OCI-LY3 (cell line): Measurements from ENCODE around the gene GABRR1.

Source experiments
- H2AFZ ChIP-seq: fragments of 200-600, 300-600 bp; shearing (Covaris generic); 2 replicates; pipeline ENCODE4 v1.6.0; 2014; ENCODE audit warnings: antibody characterized with exemption, low read depth, low read length
- H3K27ac ChIP-seq: fragments of 200-600, 300-600 bp; sonication (generic); 2 replicates; pipeline ENCODE4 v1.5.1; 2014; ENCODE audit warnings: mild to moderate bottlenecking, low read length, moderate library complexity, mixed read lengths
- H3K27me3 ChIP-seq: fragments of 200-600, 300-600 bp; sonication (generic); 2 replicates; pipeline ENCODE4 v1.6.1; 2014; ENCODE audit warnings: low read depth, low read length, mixed read lengths
- H3K36me3 ChIP-seq: fragments of 200-600, 300-600 bp; sonication (generic); replicated peaks from 2 replicates; pipeline ENCODE3; 2014; ENCODE audit warnings: low read depth, low read length, mixed read lengths
- H3K4me1 ChIP-seq: fragments of 300-600, 200-600 bp; sonication (generic); 2 replicates; pipeline ENCODE4 v1.6.1; 2014; ENCODE audit warnings: low read length, mixed read lengths
- H3K4me2 ChIP-seq: fragments of 200-600, 300-600 bp; sonication (generic); 2 replicates; pipeline ENCODE4 v1.6.1; 2014; ENCODE audit warnings: low read length, mixed read lengths
- H3K4me3 ChIP-seq: fragments of 300-600, 200-600 bp; sonication (generic); 2 replicates; pipeline ENCODE4 v1.5.1; 2014; ENCODE audit warnings: antibody characterized with exemption, mild to moderate bottlenecking, low read length, moderate library complexity
- H3K79me2 ChIP-seq: fragments of 300-600, 200-600 bp; shearing (Covaris generic); 2 replicates; pipeline ENCODE4 v1.6.1; 2014; ENCODE audit warnings: mild to moderate bottlenecking, low read length, mixed read lengths
- H3K9ac ChIP-seq: fragments of 300-600, 200-600 bp; shearing (Covaris generic); 2 replicates; pipeline ENCODE4 v1.6.0; 2014; ENCODE audit warnings: mild to moderate bottlenecking, low read length, moderate library complexity
- H3K9me3 ChIP-seq: fragments of 200-600, 300-600 bp; shearing (Covaris generic); 2 replicates; pipeline ENCODE4 v1.6.1; 2014; ENCODE audit warnings: low read length, mixed read lengths; ENCODE audit not compliant: insufficient read depth
- H4K20me1 ChIP-seq: fragments of 200-600, 300-600 bp; sonication (generic); 2 replicates; pipeline ENCODE4 v1.6.1; 2016; ENCODE audit warnings: low read length, mixed read lengths; ENCODE audit not compliant: insufficient read depth
- EZH2phosphoT487 ChIP-seq: fragments of 200-600 bp; shearing (Covaris generic); IDR thresholded peaks from 2 replicates; pipeline ENCODE4 v1.6.1; 2018; ENCODE audit warnings: antibody characterized with exemption, mixed run types, low read depth
- TF ChIP-seq, protein P1 (sequence below): fragments of 200-600, 300-600 bp; sonication (generic); IDR thresholded peaks from 2 replicates; pipeline ENCODE4 v1.5.1; 2014; ENCODE audit warnings: antibody characterized with exemption, low read length, low read depth

Gene GABRR1

GRCh38 chr6:89216411-89216810 lies 747 bp downstream of the GABRR1 start:
- Histone ChIP-seq H3K9me3 (no peaks in the 10 kb centered on the region), H3K4me3 (no peak overlapping the region), H4K20me1 (no peaks in the 10 kb centered on the region), H2AFZ (no peak overlapping the region), H3K9ac (no peak overlapping the region), H3K4me1 (no peaks in the 10 kb centered on the region), H3K79me2 (no peaks in the 10 kb centered on the region), H3K36me3 (no peaks in the 10 kb centered on the region), H3K27ac (no peak overlapping the region), H3K27me3 (no peaks in the 10 kb centered on the region), H3K4me2 (no peak overlapping the region)
- no peak for TF ChIP-seq EZH2phosphoT487
- TF ChIP-seq, protein P1, sequence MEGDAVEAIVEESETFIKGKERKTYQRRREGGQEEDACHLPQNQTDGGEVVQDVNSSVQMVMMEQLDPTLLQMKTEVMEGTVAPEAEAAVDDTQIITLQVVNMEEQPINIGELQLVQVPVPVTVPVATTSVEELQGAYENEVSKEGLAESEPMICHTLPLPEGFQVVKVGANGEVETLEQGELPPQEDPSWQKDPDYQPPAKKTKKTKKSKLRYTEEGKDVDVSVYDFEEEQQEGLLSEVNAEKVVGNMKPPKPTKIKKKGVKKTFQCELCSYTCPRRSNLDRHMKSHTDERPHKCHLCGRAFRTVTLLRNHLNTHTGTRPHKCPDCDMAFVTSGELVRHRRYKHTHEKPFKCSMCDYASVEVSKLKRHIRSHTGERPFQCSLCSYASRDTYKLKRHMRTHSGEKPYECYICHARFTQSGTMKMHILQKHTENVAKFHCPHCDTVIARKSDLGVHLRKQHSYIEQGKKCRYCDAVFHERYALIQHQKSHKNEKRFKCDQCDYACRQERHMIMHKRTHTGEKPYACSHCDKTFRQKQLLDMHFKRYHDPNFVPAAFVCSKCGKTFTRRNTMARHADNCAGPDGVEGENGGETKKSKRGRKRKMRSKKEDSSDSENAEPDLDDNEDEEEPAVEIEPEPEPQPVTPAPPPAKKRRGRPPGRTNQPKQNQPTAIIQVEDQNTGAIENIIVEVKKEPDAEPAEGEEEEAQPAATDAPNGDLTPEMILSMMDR, result no peak

DNA sequence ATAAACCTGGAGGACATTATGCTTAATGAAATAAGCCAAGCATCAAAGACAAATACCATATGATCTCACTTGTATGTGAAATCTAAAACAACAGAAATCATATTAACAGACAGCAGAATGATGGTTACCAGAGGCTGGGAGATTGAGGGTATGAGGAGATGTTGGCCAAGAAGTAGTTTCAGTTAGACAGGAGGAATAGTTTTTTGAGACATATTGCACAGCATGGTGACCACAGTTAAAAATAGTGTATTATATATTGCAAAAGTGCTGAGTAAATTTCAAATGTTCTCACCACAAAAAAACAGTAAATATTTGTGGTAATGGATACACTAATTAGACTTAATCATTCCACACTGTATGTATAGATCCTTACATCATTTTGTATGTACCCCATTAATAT lies 1.8 kb downstream of the GABRR1 start:
- Histone ChIP-seq H3K27ac (no peak overlapping the region), H4K20me1 (no peaks in the 10 kb centered on the region), H3K4me2 (no peak overlapping the region), H3K79me2 (no peaks in the 10 kb centered on the region), H3K27me3 (no peaks in the 10 kb centered on the region), H3K9me3 (no peaks in the 10 kb centered on the region), H3K36me3 (no peaks in the 10 kb centered on the region), H3K4me3 (no peak overlapping the region), H3K4me1 (no peaks in the 10 kb centered on the region), H3K9ac (no peak overlapping the region), H2AFZ (no peak overlapping the region)
- TF ChIP-seq, protein P1, result no peak
- TF ChIP-seq EZH2phosphoT487, result no peak

GRCh38 chr6:89214197-89214596 lies 3.0 kb downstream of the GABRR1 start:
- H3K9ac ChIP-seq, result no peak overlapping the region
- H4K20me1 ChIP-seq, result no peaks in the 10 kb centered on the region
- no peak overlapping the region for H2AFZ ChIP-seq
- no peak overlapping the region for H3K4me2 ChIP-seq
- TF ChIP-seq, protein P1, result no peak
- TF ChIP-seq EZH2phosphoT487, result no peak
- no peaks in the 10 kb centered on the region for H3K9me3 ChIP-seq
- no peaks in the 10 kb centered on the region for H3K36me3 ChIP-seq
- H3K4me3 ChIP-seq, result no peak overlapping the region
- H3K79me2 ChIP-seq, result no peaks in the 10 kb centered on the region
- H3K27me3 ChIP-seq, result no peaks in the 10 kb centered on the region
- H3K27ac ChIP-seq, result no peak overlapping the region
- H3K4me1 ChIP-seq, result no peaks in the 10 kb centered on the region

GRCh38 chr6:89212472-89212871 lies 4.7 kb downstream of the GABRR1 start:
- Histone ChIP-seq H3K9me3 (no peaks in the 10 kb centered on the region), H4K20me1 (no peaks in the 10 kb centered on the region), H3K4me3 (no peak overlapping the region), H3K9ac (no peak overlapping the region), H3K4me2 (no peak overlapping the region), H3K4me1 (no peaks in the 10 kb centered on the region), H3K27ac (no peak overlapping the region), H3K79me2 (no peaks in the 10 kb centered on the region), H3K27me3 (no peaks in the 10 kb centered on the region), H2AFZ (no peak overlapping the region), H3K36me3 (no peaks in the 10 kb centered on the region)
- TF ChIP-seq EZH2phosphoT487, result no peak
- TF ChIP-seq, protein P1, result no peak
